Activated CD4-positive, alpha-beta T cell treated with anti-CD3 and anti-CD28 coated beads, Interleukin-2, amount 50 U/mL, for 4 hours (primary cell): ENCODE data around the gene WDR47.
"Not testable (repeated sequence)": the region's sequence is repeated elsewhere in the genome, so short reads cannot be mapped to it uniquely, and the experiment has no call there.

ENCODE experiments used
- DNase-seq, 2 experiments: peaks; one replicate each; pipeline ENCODE4 v3.0.0-alpha.2; 2020

Gene WDR47

DNA sequence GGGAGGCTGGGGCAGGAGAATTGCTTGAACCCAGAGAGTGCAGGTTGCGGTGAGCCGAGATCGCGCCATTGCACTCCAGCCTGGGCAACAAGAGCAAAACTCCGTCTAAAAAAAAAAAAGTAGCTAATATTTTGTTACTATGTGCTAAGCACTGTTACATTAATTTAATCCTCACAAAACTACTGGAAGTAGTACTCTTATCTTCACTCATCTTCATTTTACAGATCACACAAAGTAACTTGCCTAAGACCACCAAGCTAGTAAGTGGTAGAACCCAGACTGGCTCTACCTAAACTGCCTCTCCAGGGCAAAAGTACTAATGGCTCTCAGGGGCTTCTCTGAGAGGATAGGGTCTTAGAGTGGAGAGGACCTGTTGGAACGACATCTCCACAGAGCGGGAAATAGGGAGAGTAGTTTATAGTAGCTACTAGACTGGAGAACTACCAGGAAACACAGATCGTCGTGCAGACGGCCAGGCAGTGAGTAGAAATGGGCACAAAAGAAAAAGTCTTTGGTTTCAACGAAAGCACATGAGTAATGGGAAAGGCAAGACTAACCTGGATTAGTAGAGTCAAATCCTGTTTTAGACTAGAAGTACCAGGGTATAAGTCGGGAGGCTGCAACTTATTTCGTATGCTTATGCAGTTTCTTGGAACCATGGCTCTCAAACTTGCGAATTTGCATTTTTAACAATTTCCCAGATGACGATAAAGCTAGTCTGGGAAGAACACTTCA, 80.0 kb downstream of the WDR47 start:
- DNase-seq = no peak

DNA sequence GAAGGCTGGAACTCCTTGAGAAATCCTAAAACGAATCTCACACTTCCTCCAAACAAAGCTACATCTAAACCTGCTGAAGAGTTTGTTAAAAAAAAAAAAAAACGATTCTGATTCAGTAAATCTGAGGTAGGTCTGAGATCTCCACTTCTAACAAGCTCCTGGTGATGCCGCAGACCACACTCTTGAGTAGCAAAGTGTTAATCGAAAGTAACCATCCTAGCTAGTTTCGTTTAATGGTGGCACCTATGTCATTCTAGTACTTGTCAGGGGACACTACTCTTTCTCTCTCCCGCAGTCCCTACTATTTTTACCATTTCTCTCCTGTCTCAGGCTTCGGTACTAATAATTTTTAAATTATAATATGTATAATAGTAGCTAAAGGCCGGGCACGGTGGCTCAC, 80.7 kb downstream of the WDR47 start:
- DNase-seq = no peak

DNA sequence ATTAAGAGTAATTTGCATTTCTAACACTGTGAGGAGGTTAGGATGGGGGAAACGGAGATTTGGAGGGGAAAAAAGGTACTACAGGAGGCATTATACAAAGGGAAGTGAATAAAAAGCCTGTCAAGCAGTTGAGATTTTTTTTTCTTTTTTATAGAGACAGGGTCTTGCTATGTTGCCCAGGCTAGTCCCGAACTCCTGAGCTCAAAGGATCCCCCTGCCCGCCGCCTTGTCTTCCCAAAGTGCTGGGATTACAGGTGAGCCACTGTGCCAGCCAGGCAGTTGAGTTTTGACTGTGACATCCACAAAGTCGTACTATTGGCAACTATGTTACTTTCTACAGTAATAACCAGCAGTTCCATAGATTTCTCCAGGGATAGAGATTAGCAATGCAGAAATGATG, 81.2 kb downstream of the WDR47 start:
- DNase-seq = no peak

DNA sequence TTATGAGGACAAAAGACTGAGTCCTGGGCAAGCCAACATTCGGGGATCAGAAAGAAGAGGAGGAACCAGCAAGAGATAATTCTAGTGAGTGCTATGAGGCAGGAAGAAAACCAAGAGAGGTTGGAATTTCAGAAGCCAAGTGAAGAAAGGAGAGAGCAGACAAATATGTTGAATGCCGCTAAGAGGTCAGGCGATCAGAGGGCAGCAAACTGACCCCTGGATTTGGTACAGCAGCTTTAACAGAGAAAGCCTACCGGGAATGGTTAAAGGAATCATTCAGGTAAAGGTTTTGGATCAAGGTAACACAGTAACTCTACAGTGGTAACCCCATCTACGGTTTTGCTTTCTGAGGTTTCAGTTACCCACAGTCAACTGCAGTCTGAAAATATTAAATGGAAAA, 84.0 kb downstream of the WDR47 start:
- DNase-seq = no peak

DNA sequence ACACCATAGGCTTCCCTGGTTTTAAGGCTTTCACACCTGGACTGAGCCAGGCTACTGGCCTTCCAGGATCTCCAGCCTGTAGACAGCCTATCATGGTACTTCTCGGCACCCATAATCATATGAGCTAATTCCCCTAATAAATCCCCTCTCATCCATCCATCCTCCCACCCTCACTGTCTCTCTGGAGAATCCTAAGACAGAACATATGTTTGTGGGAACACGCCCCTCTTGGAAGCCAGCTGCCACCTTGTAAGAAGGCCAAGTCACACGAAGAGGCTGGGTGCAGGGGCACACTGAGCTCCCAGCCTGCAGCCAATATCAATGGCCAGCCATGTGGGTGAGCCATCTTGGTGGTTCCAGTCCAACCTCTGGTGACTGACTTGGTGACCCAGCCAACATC, 86.0 kb downstream of the WDR47 start:
- no peak for DNase-seq

DNA sequence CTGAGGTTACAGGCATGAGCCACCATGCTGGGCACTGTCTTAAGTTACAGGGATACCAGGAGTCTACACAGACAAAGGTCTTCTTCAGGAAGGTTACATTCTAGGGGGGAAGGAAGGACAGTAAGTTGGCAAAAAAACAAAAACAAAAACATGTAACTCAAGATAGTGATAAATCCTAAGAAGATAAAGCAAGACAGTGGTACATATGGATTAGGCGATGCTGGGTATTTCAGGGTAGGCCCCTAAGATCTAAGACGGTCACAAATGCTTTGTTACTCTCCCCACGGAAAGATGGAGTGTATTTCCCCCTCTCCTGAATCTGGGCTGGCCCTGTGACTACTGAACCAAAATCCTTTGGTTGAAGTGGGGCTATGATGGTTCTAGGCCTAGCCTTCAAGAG, 86.8 kb downstream of the WDR47 start:
- DNase-seq = no peak

DNA sequence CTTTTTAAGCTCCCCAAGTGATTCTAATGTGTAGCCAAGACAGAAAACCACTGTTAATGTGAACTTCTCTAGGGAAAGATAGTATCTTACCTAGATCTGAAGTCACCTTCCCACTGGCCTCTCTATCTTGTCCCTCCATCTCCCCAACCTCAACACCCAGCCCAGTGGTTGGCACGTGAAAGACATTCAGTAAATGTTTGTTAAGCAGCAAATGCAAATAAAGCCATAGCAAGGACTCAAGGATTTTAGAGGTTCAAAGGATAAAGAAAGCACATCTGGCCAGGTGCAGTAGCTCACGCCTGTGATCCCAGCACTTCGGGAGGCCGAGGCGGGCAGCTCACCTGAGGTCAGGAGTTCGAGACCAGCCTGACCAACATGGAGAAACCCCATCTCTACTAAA, 88.5 kb downstream of the WDR47 start:
- DNase-seq = no peak

DNA sequence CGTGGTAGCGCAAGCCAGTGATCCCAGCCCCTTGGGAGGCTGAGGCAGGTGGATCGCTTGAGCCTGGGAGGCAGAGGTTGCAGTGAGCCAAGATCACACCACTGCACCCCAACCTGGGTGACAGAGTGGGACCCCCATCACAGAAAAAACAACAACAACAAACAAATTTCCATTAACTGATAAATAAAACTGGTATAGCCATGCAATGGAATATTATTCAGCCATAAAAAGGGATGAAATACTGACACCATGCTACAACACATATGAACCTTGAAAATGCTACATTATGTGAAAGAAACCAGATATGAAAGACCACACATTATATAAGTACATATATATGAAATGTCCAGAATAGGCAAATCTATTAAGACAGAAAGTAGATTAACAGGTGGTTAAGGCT, 90.7 kb downstream of the WDR47 start:
- DNase-seq = no peak

DNA sequence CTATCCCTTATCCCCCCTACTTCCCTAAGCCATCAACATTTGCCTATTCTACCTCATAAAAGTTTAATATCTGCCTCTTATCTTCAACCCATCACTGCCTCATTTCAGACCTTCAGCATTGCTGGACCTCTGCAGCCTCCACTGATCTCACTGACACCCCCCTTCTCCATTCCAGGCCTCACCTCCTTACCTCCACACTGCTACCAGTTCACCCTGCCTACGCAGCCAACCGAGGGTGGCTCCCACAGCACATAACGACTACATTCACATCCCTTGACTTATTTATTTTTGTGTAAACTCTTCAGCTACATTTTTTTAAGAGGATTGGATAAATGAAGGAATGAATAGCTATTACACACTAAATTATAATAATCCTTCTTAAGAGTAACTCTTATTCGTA, 92.9 kb downstream of the WDR47 start:
- no peak for DNase-seq

DNA sequence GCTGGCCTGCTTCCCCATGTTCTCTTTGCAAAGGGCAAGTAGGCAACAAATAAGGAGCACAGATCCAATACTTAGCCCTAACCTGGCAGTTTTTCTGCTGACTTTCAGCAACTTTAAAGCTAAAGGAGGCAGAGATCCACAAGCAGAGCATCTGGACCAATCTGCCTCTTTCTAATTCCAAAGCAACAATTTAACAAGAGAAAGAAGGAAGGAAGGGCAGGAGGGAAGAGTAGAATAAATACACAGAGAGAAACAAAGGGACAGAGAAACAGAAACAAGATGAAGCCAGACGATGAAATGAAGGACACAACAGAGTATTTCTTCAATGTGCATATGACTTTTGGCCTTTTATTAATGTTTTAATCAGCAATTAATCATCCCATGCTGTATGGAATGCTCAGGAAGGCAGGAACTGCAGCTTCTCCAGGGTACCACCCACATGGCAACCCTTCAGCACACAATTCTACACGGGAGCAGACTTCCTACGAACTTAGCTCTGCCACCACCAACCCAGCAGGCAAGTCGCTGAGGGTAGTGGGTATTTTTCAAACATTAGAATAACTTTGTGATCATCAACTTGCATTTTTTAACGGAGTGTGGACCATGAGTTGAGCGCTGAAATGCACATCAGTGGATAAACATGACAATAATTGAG, 93.9 kb downstream of the WDR47 start:
- no peak for DNase-seq

DNA sequence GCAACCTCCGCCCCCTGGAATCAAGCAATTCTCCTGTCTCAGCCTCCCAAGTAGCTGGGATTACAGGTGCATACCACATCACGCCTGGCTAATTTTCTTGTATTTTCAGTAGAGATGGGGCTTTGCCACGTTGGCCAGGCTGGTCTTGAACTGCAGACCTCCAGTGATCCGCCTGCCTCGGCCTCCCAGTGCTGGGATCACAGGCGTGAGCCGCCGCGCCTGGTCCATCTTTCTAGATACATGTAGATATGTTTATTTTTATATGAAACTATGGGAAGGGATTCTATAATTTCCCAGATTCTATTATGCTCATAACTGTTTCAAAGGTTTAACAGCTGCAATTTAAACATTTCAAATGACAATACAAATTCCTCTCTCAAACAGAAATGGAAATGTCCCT, 105.7 kb downstream of the WDR47 start:
- DNase-seq = no peak

DNA sequence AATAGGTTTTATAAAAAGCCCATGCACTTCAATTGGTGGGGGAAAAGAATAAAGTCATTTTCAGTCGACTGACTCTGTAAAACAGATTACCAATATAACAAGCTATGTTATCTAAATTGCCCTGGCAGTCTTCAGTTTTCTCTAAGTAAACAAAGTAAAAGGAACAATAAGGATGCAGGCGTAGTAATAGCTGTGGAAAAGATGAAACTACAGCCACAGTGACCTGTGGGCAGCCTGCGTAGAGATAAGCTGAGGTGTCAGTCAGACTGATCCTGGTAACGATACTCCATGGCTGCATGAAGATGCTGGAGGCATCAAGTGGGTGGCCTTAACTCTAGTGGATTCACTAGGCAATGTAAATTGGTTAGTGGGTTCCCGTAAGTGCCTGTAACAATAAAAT, 108.0 kb downstream of the WDR47 start:
- DNase-seq = no peak

DNA sequence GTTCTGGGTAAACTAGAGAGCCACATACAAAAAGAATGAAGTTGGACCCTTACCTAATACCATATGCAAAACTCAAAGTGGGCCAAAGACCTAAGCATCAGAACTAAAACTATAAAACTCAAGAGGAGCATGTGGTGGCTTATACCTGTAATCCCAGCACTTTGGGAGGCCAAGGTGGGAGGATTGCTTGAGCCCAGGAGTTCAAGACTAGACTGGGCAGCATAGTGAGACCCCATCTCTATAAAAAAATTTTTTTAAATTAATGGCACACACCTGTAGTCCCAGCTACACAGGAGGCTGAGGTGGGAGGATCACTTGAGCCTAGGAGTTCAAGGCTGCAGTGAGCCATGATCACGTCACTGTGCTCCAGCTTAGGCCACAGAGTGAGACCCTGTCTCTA, 114.3 kb downstream of the WDR47 start:
- DNase-seq = not testable (repeated sequence)

DNA sequence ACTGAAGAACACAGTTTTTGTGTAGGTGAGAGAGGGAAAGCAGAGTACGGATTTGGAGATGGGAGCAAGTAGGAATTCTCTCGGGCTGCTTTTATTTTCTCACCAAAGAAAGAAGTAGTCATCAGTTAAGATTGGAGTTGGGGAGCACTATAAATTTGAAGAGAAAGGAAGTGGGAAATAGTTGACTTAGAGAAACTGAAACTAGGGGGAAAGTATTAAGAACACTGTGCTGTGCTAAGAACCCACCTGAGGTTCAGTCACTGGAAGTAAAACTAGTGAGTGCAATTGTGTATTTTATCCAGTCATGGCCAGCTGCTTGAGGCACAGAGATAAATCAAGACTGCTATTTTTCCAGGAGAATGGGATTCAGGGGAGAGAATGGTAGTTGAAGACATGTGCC, 116.0 kb downstream of the WDR47 start:
- no peak for DNase-seq
